ENCODE data around the gene SCAP. TPM values are rescaled to one million over a fixed set of nuclear protein-coding genes. Genes with fewer than 3 reads are reported as not detected.

Gene SCAP
- total and polyA plus RNA-seq, 2 experiments from 2014 or later, result 83.2 to 94.8 TPM

DNA sequence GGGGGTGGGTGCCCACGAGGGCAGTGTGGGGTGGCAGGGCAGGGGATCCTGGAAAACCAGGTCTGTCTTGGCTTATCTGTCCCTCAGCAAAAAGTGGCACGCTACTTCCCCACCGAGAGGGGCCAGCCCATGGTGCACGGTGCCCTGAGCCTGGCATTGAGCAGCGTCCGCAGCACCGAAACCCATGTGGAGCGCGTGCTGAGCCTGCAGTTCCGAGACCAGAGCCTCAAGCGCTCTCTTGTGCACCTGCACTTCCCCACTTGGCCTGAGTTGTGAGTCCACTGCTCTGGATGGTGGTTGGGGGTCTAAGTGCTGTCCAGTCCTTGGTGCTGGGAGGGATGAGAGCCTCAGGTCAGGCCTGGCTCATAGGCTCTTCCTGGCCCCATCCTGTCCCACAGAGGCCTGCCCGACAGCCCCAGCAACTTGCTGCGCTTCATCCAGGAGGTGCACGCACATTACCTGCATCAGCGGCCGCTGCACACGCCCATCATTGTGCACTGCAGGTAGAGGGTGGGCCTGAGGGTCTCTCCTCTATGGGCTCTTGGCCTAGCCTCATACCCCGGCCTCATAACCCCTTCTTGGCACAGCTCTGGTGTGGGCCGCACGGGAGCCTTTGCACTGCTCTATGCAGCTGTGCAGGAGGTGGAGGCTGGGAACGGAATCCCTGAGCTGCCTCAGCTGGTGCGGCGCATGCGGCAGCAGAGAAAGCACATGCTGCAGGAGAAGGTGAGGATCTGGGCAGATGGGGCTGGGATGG lies 63.9 kb downstream of the SCAP start:
- Histone ChIP-seq H3K4me3 (no peak overlapping the region), H3K4me1 (ENCODE audit: insufficient read depth) (no peaks in the 10 kb centered on the region), H3K9me2 (replicated peaks; ENCODE audit: insufficient read depth) (no peaks in the 10 kb centered on the region), H3K4me2 (no peak overlapping the region), H3K79me2 (no peaks in the 10 kb centered on the region), H3K27me3 (no peaks in the 10 kb centered on the region), H4K20me1 (ENCODE audit: insufficient read depth, poor library complexity, severe bottlenecking) (no peaks in the 10 kb centered on the region), H2AFZ (no peak overlapping the region), H3K27ac (no peak overlapping the region), H3K9me3 (ENCODE audit: low read depth) (no peaks in the 10 kb centered on the region), H3K36me3 (replicated peaks; ENCODE audit: insufficient read depth, low read depth) (no peaks in the 10 kb centered on the region)
- 98% methylated on average over 23 of the region's 24 CpGs for WGBS (ENCODE audit: low lambda C conversion rate, missing lambda C conversion rate)
- TF ChIP-seq EZH2 (IDR thresholded peaks at IDR 0.05; ENCODE audit: borderline replicate concordance) (no peak), CTCF (IDR thresholded peaks at IDR 0.05; ENCODE audit: poor library complexity) (no peak), EZH2phosphoT487 (IDR thresholded peaks at IDR 0.05; ENCODE audit: low read depth, severe bottlenecking, unreplicated experiment) (no peak)
- no peak for DNase-seq (ENCODE audit: low spot score)

DNA sequence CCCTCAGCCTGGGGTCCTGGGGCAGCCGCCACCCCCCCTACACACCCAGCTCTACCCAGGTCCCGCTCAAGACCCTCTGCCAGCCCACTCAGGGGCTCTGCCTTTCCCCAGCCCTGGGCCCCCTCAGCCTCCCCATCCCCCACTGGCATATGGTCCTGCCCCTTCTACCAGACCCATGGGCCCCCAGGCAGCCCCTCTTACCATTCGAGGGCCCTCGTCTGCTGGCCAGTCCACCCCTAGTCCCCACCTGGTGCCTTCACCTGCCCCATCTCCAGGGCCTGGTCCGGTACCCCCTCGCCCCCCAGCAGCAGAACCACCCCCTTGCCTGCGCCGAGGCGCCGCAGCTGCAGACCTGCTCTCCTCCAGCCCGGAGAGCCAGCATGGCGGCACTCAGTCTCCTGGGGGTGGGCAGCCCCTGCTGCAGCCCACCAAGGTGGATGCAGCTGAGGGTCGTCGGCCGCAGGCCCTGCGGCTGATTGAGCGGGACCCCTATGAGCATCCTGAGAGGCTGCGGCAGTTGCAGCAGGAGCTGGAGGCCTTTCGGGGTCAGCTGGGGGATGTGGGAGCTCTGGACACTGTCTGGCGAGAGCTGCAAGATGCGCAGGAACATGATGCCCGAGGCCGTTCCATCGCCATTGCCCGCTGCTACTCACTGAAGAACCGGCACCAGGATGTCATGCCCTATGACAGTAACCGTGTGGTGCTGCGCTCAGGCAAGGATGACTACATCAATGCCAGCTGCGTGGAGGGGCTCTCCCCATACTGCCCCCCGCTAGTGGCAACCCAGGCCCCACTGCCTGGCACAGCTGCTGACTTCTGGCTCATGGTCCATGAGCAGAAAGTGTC lies 64.7 kb downstream of the SCAP start:
- Histone ChIP-seq H3K4me2 (no peak overlapping the region), H2AFZ (no peak overlapping the region), H4K20me1 (ENCODE audit: insufficient read depth, poor library complexity, severe bottlenecking) (no peaks in the 10 kb centered on the region), H3K36me3 (replicated peaks; ENCODE audit: insufficient read depth, low read depth) (no peaks in the 10 kb centered on the region), H3K9me3 (ENCODE audit: low read depth) (no peaks in the 10 kb centered on the region), H3K27ac (no peak overlapping the region), H3K27me3 (no peaks in the 10 kb centered on the region), H3K9me2 (replicated peaks; ENCODE audit: insufficient read depth) (no peaks in the 10 kb centered on the region), H3K4me1 (ENCODE audit: insufficient read depth) (peaks cover 4% of the 10 kb centered on the region), H3K4me3 (no peak overlapping the region), H3K79me2 (no peaks in the 10 kb centered on the region)
- WGBS (ENCODE audit: low lambda C conversion rate, missing lambda C conversion rate), result 97% methylated on average over 24 of the region's 30 CpGs
- DNase-seq (ENCODE audit: low spot score), result no peak
- no peak for TF ChIP-seq EZH2 (IDR thresholded peaks at IDR 0.05; ENCODE audit: borderline replicate concordance)
- TF ChIP-seq EZH2phosphoT487 (IDR thresholded peaks at IDR 0.05; ENCODE audit: low read depth, severe bottlenecking, unreplicated experiment), result no peak
- TF ChIP-seq CTCF (IDR thresholded peaks at IDR 0.05; ENCODE audit: poor library complexity), result no peak

DNA sequence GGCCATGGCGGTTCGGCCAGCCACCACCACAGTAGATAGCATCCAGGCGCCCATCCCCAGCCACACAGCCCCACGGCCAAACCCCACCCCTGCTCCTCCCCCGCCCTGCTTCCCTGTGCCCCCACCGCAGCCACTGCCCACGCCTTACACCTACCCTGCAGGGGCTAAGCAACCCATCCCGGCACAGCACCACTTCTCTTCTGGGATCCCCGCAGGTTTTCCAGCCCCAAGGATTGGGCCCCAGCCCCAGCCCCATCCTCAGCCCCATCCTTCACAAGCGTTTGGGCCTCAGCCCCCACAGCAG lies 65.4 kb downstream of the SCAP start:
- H3K4me2 ChIP-seq, result no peak overlapping the region
- no peaks in the 10 kb centered on the region for H3K79me2 ChIP-seq
- no CpG with 5 or more reads among the region's 10 CpGs for WGBS (ENCODE audit: low lambda C conversion rate, missing lambda C conversion rate)
- no peak overlapping the region for H2AFZ ChIP-seq
- H4K20me1 ChIP-seq (ENCODE audit: insufficient read depth, poor library complexity, severe bottlenecking), result no peaks in the 10 kb centered on the region
- H3K9me2 ChIP-seq (replicated peaks; ENCODE audit: insufficient read depth), result no peaks in the 10 kb centered on the region
- no peaks in the 10 kb centered on the region for H3K9me3 ChIP-seq (ENCODE audit: low read depth)
- H3K4me3 ChIP-seq, result no peak overlapping the region
- H3K27me3 ChIP-seq, result no peaks in the 10 kb centered on the region
- H3K27ac ChIP-seq, result no peak overlapping the region
- TF ChIP-seq CTCF (IDR thresholded peaks at IDR 0.05; ENCODE audit: poor library complexity) (no peak), EZH2 (IDR thresholded peaks at IDR 0.05; ENCODE audit: borderline replicate concordance) (no peak), EZH2phosphoT487 (IDR thresholded peaks at IDR 0.05; ENCODE audit: low read depth, severe bottlenecking, unreplicated experiment) (no peak)
- no peaks in the 10 kb centered on the region for H3K36me3 ChIP-seq (replicated peaks; ENCODE audit: insufficient read depth, low read depth)
- no peak for DNase-seq (ENCODE audit: low spot score)
- H3K4me1 ChIP-seq (ENCODE audit: insufficient read depth), result peaks cover 4% of the 10 kb centered on the region

Data from hepatocyte (in vitro differentiated cells).